WTC11 (cell line): Measurements from ENCODE around the gene FAM8A1. TPM values are rescaled to one million over a fixed set of nuclear protein-coding genes. Genes with fewer than 3 reads are reported as not detected.
A peak's percentile ranks its signal among the peaks of the same experiment; 100 is the strongest.
"Not testable (repeated sequence)": the region's sequence is repeated elsewhere in the genome, so short reads cannot be mapped to it uniquely, and the experiment has no call there.

Experiments used
- ATAC-seq: fragments of 200-7000 bp; cut with Tn5 transposase; 2 replicates; pipeline ENCODE4 v1.10.0; 2021; ENCODE audit warnings: mild to moderate bottlenecking, moderate library complexity
- CTCF ChIA-PET: fragments of 300-600 bp; sonication (Branson Sonifier 250); formaldehyde crosslinking; loops from one replicate; lab custom pipeline; 2021; ENCODE audit warnings: antibody characterized with exemption; lab: Charles Lee
- POLR2A ChIA-PET: fragments of 350-600 bp; sonication (Branson Sonifier 250); formaldehyde crosslinking; loops from one replicate; lab custom pipeline; 2021; ENCODE audit warnings: antibody characterized with exemption; lab: Charles Lee
- DNase-seq: peaks from one replicate; pipeline ENCODE4 v3.0.0; 2021; ENCODE audit warnings: low spot score
- H3K27ac Mint-ChIP-seq: 2 replicates; pipeline ENCODE4 v1.8.0; 2021; ENCODE audit warnings: mixed read lengths
- H3K27me3 Mint-ChIP-seq: 2 replicates; pipeline ENCODE4 v1.8.0; 2021; ENCODE audit warnings: low read depth, mild to moderate bottlenecking, moderate library complexity, mixed read lengths
- H3K36me3 Mint-ChIP-seq: 2 replicates; pipeline ENCODE4 v1.8.0; 2021; ENCODE audit warnings: mixed read lengths
- H3K4me1 Mint-ChIP-seq: 2 replicates; pipeline ENCODE4 v1.8.0; 2022; ENCODE audit warnings: mixed read lengths
- H3K4me3 Mint-ChIP-seq: 2 replicates; pipeline ENCODE4 v1.8.0; 2021; ENCODE audit warnings: mild to moderate bottlenecking, moderate library complexity, mixed read lengths
- H3K9me3 Mint-ChIP-seq: 2 replicates; pipeline ENCODE4 v1.8.0; 2021; ENCODE audit warnings: mixed read lengths
- CBFB ChIP-seq: sonication (generic); formaldehyde crosslinking; IDR thresholded peaks from 2 replicates; pipeline ENCODE4 v1.8.1; 2022; ENCODE audit warnings: mild to moderate bottlenecking, low read depth, missing genetic modification reagents
- ELF4 ChIP-seq: sonication (generic); formaldehyde crosslinking; IDR thresholded peaks from 2 replicates; pipeline ENCODE4 v1.8.1; 2022; ENCODE audit warnings: low read depth, mild to moderate bottlenecking, moderate library complexity, missing genetic modification reagents
- HMGXB4 ChIP-seq: sonication (generic); formaldehyde crosslinking; IDR thresholded peaks from 2 replicates; pipeline ENCODE4 v1.8.1; 2023; ENCODE audit warnings: mild to moderate bottlenecking, moderate library complexity, missing genetic modification reagents
- MAX ChIP-seq: sonication (generic); formaldehyde crosslinking; IDR thresholded peaks from 2 replicates; pipeline ENCODE4 v1.8.0; 2022; ENCODE audit warnings: mild to moderate bottlenecking, missing genetic modification reagents
- MXD4 ChIP-seq: fragments of 250-450 bp; sonication (Bioruptor Pico); IDR thresholded peaks from 2 replicates; pipeline ENCODE4 v1.8.0; 2021; ENCODE audit warnings: mild to moderate bottlenecking, moderate library complexity, borderline replicate concordance
- NFYB ChIP-seq: sonication (generic); formaldehyde crosslinking; conservative IDR thresholded peaks from 2 replicates; pipeline ENCODE4 v1.8.0; 2022; ENCODE audit warnings: low read depth, missing genetic modification reagents
- SOX15 ChIP-seq: fragments of 250-450 bp; sonication (Bioruptor Pico); IDR thresholded peaks from 2 replicates; pipeline ENCODE4 v1.9.0; 2021; ENCODE audit warnings: mild to moderate bottlenecking
- ZBTB21 ChIP-seq: sonication (generic); formaldehyde crosslinking; IDR thresholded peaks from 2 replicates; pipeline ENCODE4 v1.8.1; 2023; ENCODE audit warnings: mild to moderate bottlenecking, missing genetic modification reagents, borderline replicate concordance
- total RNA-seq: library from RNA; stranded (reverse); gene quantifications from 3 replicates; pipeline ENCODE4 v1.2.3, GENCODE V29; 2021
- TF ChIP-seq, protein P1 (sequence below): fragments of 200-600 bp; IDR thresholded peaks from 2 replicates; pipeline ENCODE4 v1.8.0; 2022; ENCODE audit warnings: antibody characterized with exemption
- TF ChIP-seq, protein P2 (sequence below): sonication (generic); formaldehyde crosslinking; IDR thresholded peaks from 2 replicates; pipeline ENCODE4 v1.8.1; 2023; ENCODE audit warnings: mild to moderate bottlenecking, missing genetic modification reagents, moderate library complexity

The FAM8A1 gene
- total RNA-seq, 1 experiment from 2014 or later, result 10.3 TPM

DNA sequence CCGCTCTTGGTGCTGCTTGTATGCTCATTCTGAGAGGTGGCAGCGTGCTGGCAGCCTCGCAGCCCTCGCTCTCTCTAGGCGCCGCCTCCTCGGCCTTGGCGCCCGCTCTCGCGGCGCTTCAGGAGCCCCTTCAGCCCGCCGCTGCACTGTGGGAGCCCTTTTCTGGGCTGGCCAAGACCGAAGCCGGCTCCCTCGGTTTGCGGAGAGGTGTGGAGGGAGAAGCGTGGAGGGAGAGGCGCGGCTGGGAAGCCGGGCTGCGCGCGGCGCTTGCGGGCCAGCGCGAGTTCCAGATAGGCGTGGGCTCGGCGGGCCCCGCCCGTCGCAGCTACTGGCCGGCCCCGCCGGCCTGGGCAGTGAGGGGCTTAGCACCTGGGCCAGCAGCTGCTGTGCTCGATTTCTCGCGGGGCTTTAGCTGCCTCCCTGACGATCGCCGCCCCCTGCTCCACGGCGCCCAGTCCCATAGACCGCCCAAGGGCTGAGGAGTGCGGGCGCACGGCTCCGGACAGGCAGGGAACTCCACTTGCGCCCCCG is 19.5 kb upstream of the FAM8A1 start:
- ATAC-seq (peak; percentile 84), DNase-seq (peak; percentile 60)
- TF ChIP-seq MAX (CRISPR knock-in tag) (peak; percentile 29; the same call in 1 of the 2 replicates), HMGXB4 (CRISPR knock-in tag) (peak; percentile 42; the same call in 1 of the 2 replicates)
- TF ChIP-seq, protein P1, sequence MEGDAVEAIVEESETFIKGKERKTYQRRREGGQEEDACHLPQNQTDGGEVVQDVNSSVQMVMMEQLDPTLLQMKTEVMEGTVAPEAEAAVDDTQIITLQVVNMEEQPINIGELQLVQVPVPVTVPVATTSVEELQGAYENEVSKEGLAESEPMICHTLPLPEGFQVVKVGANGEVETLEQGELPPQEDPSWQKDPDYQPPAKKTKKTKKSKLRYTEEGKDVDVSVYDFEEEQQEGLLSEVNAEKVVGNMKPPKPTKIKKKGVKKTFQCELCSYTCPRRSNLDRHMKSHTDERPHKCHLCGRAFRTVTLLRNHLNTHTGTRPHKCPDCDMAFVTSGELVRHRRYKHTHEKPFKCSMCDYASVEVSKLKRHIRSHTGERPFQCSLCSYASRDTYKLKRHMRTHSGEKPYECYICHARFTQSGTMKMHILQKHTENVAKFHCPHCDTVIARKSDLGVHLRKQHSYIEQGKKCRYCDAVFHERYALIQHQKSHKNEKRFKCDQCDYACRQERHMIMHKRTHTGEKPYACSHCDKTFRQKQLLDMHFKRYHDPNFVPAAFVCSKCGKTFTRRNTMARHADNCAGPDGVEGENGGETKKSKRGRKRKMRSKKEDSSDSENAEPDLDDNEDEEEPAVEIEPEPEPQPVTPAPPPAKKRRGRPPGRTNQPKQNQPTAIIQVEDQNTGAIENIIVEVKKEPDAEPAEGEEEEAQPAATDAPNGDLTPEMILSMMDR, result no peak
- H3K36me3 Mint-ChIP-seq, result peaks cover 11% of the 10 kb centered on the region
- H3K27me3 Mint-ChIP-seq, result peaks cover 14% of the 10 kb centered on the region
- ChIA-PET CTCF (interaction anchor here (0.7 to 1.8 kb wide), 3 partner anchors 75 to 380 kb away, joined by 3 to 8 read pairs (median 5); no protein-coding TSS in a partner anchor), POLR2A (interaction anchor here (0.8 kb wide), 1 partner anchor 20 kb away, joined by 4 read pairs; the partner anchor contains the start of gene FAM8A1)
- H3K27ac Mint-ChIP-seq, result no peak overlapping the region
- peak overlapping the region; percentile 59 for H3K4me3 Mint-ChIP-seq
- H3K9me3 Mint-ChIP-seq, result peaks cover 30% of the 10 kb centered on the region
- H3K4me1 Mint-ChIP-seq, result no peaks in the 10 kb centered on the region

GRCh38 chr6:17581282-17581681 is 18.8 kb upstream of the FAM8A1 start:
- TF ChIP-seq NFYB (CRISPR knock-in tag), result peak; percentile 66
- not testable (repeated sequence) for ATAC-seq, H3K4me1 Mint-ChIP-seq, H3K27ac Mint-ChIP-seq, DNase-seq
- peaks cover 14% of the 10 kb centered on the region for H3K27me3 Mint-ChIP-seq
- POLR2A ChIA-PET, result interaction anchor here (0.6 kb wide), 1 partner anchor 13 kb away, joined by 3 read pairs; no protein-coding TSS in a partner anchor
- peaks cover 11% of the 10 kb centered on the region for H3K36me3 Mint-ChIP-seq
- peaks cover 28% of the 10 kb centered on the region for H3K9me3 Mint-ChIP-seq
- CTCF ChIA-PET, result interaction anchor here (0.7 to 1.8 kb wide), 3 partner anchors 76 to 381 kb away, joined by 3 to 8 read pairs (median 5); no protein-coding TSS in a partner anchor
- peak overlapping the region; percentile 59 for H3K4me3 Mint-ChIP-seq

DNA sequence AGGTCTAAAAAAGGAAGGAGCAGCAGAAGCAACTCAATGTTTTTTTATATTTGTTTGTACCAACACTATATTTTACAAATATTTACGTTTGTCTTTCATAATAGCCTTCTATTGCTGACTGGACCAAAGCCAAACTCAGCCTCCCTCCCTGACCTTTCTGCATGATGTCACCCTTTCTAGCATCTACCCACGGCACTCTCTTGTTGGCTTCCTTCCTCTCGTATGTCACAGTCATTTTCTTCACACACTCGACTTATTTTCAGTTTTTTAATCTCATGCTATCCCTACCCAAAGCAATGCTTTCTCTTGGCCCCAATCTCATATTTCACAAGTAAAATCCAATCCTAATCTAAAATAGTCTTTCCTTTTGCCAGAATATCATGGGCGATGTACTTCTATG is 16.3 kb upstream of the FAM8A1 start:
- no peak overlapping the region for H3K27ac Mint-ChIP-seq
- H3K4me1 Mint-ChIP-seq, result no peaks in the 10 kb centered on the region
- TF ChIP-seq, protein P2, sequence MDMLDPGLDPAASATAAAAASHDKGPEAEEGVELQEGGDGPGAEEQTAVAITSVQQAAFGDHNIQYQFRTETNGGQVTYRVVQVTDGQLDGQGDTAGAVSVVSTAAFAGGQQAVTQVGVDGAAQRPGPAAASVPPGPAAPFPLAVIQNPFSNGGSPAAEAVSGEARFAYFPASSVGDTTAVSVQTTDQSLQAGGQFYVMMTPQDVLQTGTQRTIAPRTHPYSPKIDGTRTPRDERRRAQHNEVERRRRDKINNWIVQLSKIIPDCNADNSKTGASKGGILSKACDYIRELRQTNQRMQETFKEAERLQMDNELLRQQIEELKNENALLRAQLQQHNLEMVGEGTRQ, result no peak
- TF ChIP-seq SOX15 (CRISPR knock-in tag) (no peak), CBFB (no peak), MXD4 (no peak), ELF4 (CRISPR knock-in tag) (no peak)
- DNase-seq (no peak), ATAC-seq (no peak)
- H3K4me3 Mint-ChIP-seq, result no peak overlapping the region
- CTCF ChIA-PET, result interaction anchor here (0.6 to 1.1 kb wide), 35 partner anchors 10 to 497 kb away, joined by 3 to 11 read pairs (median 4); partner anchors contain the start of genes CAP2 and FAM8A1
- POLR2A ChIA-PET, result no interaction called here
- peaks cover 14% of the 10 kb centered on the region for H3K27me3 Mint-ChIP-seq
- H3K36me3 Mint-ChIP-seq, result no peaks in the 10 kb centered on the region
- H3K9me3 Mint-ChIP-seq, result peaks cover 8% of the 10 kb centered on the region

DNA sequence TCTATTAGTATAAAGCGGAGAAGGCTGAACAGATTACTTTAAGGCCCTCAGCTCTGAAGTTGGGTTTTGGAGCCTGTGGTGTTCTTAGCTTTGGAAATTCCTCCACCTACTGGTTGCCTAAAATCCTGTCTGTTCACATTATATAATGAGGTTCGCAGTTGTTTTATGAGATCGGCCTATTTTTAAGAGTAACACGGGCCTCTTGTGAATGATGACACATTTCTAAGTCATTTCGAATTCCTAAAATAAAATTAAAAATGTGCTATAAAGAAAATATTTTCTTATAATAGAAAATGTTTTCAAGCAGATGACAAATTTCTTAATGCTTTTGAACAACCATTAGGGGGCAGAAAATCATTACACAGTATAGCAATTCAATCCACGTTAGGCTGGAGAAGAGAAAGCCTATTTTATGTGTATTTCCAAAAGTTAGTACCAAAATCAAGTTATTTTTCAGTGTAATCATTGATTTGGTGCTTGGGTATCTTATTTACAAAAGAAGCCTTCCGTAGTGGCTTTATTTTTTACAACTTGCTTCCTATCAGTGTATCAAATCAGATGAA is 15.8 kb upstream of the FAM8A1 start:
- peaks cover 14% of the 10 kb centered on the region for H3K27me3 Mint-ChIP-seq
- ATAC-seq (peak; percentile 44), DNase-seq (no peak)
- no peak for TF ChIP-seq ZBTB21 (CRISPR knock-in tag)
- TF ChIP-seq, protein P1, result peak; percentile 14
- no peak overlapping the region for H3K27ac Mint-ChIP-seq
- no peak overlapping the region for H3K4me3 Mint-ChIP-seq
- no peaks in the 10 kb centered on the region for H3K36me3 Mint-ChIP-seq
- no peaks in the 10 kb centered on the region for H3K4me1 Mint-ChIP-seq
- ChIA-PET CTCF (interaction anchor here (0.6 to 1.1 kb wide), 36 partner anchors 10 to 498 kb away, joined by 3 to 11 read pairs (median 4); partner anchors contain the start of genes CAP2 and FAM8A1), POLR2A (no interaction called here)
- H3K9me3 Mint-ChIP-seq, result peaks cover 8% of the 10 kb centered on the region
